ENCODE results near the gene RIPOR3. TPM values are rescaled to one million over a fixed set of nuclear protein-coding genes. Genes with fewer than 3 reads are reported as not detected.

The RIPOR3 gene
- total and polyA plus RNA-seq, 2 experiments from 2014 or later: 5.6 to 5.7 TPM

GRCh38 chr20:50607436-50607835, 83.9 kb downstream of the RIPOR3 start:
- 91% methylated on average over 9 of the region's 9 CpGs for WGBS (ENCODE audit: low lambda C conversion rate, missing lambda C conversion rate)
- no peak overlapping the region for H3K27ac ChIP-seq
- H3K4me3 ChIP-seq: no peak overlapping the region
- no peaks in the 10 kb centered on the region for H3K36me3 ChIP-seq (replicated peaks; ENCODE audit: insufficient read depth, low read depth)
- no peak for TF ChIP-seq EZH2phosphoT487 (IDR thresholded peaks at IDR 0.05; ENCODE audit: low read depth, severe bottlenecking, unreplicated experiment)
- TF ChIP-seq EZH2 (IDR thresholded peaks at IDR 0.05; ENCODE audit: borderline replicate concordance): no peak
- TF ChIP-seq CTCF (IDR thresholded peaks at IDR 0.05; ENCODE audit: poor library complexity): no peak
- no peaks in the 10 kb centered on the region for H3K9me3 ChIP-seq (ENCODE audit: low read depth)
- no peaks in the 10 kb centered on the region for H3K79me2 ChIP-seq
- no peak overlapping the region for H3K4me2 ChIP-seq
- DNase-seq (ENCODE audit: low spot score): no peak
- H2AFZ ChIP-seq: no peak overlapping the region
- H3K9me2 ChIP-seq (replicated peaks; ENCODE audit: insufficient read depth): no peaks in the 10 kb centered on the region
- H4K20me1 ChIP-seq (ENCODE audit: insufficient read depth, poor library complexity, severe bottlenecking): no peaks in the 10 kb centered on the region
- no peaks in the 10 kb centered on the region for H3K27me3 ChIP-seq
- H3K4me1 ChIP-seq (ENCODE audit: insufficient read depth): no peaks in the 10 kb centered on the region

- no peaks in the 10 kb centered on the region for H3K4me1 ChIP-seq (ENCODE audit: insufficient read depth)
- no peak for TF ChIP-seq EZH2 (IDR thresholded peaks at IDR 0.05; ENCODE audit: borderline replicate concordance)
- no peak for TF ChIP-seq CTCF (IDR thresholded peaks at IDR 0.05; ENCODE audit: poor library complexity)
- no peak for TF ChIP-seq EZH2phosphoT487 (IDR thresholded peaks at IDR 0.05; ENCODE audit: low read depth, severe bottlenecking, unreplicated experiment)
Observed at GRCh38 chr20:50605136-50605535, 86.2 kb downstream of the RIPOR3 start.

GRCh38 chr20:50604451-50604850, 86.9 kb downstream of the RIPOR3 start:
- H4K20me1 ChIP-seq (ENCODE audit: insufficient read depth, poor library complexity, severe bottlenecking): no peaks in the 10 kb centered on the region
- TF ChIP-seq EZH2 (IDR thresholded peaks at IDR 0.05; ENCODE audit: borderline replicate concordance) (no peak), EZH2phosphoT487 (IDR thresholded peaks at IDR 0.05; ENCODE audit: low read depth, severe bottlenecking, unreplicated experiment) (no peak), CTCF (IDR thresholded peaks at IDR 0.05; ENCODE audit: poor library complexity) (no peak)
- no peaks in the 10 kb centered on the region for H3K36me3 ChIP-seq (replicated peaks; ENCODE audit: insufficient read depth, low read depth)
- H3K9me3 ChIP-seq (ENCODE audit: low read depth): no peaks in the 10 kb centered on the region
- no peak overlapping the region for H3K4me3 ChIP-seq
- H3K4me1 ChIP-seq (ENCODE audit: insufficient read depth): no peaks in the 10 kb centered on the region
- 92% methylated on average over 12 of the region's 12 CpGs for WGBS (ENCODE audit: low lambda C conversion rate, missing lambda C conversion rate)
- no peak for DNase-seq (ENCODE audit: low spot score)
- H3K27me3 ChIP-seq: no peaks in the 10 kb centered on the region
- no peak overlapping the region for H3K4me2 ChIP-seq
- no peaks in the 10 kb centered on the region for H3K79me2 ChIP-seq
- H2AFZ ChIP-seq: no peak overlapping the region
- H3K27ac ChIP-seq: no peak overlapping the region
- no peaks in the 10 kb centered on the region for H3K9me2 ChIP-seq (replicated peaks; ENCODE audit: insufficient read depth)

More at GRCh38 chr20:50605136-50605535, 86.2 kb downstream of the RIPOR3 start:
- no peak for DNase-seq (ENCODE audit: low spot score)
- H3K4me3 ChIP-seq: no peak overlapping the region
- no peaks in the 10 kb centered on the region for H3K9me2 ChIP-seq (replicated peaks; ENCODE audit: insufficient read depth)
- 92% methylated on average over 5 of the region's 5 CpGs for WGBS (ENCODE audit: low lambda C conversion rate, missing lambda C conversion rate)
- H4K20me1 ChIP-seq (ENCODE audit: insufficient read depth, poor library complexity, severe bottlenecking): no peaks in the 10 kb centered on the region
- H3K9me3 ChIP-seq (ENCODE audit: low read depth): no peaks in the 10 kb centered on the region
- no peak overlapping the region for H3K27ac ChIP-seq
- no peaks in the 10 kb centered on the region for H3K27me3 ChIP-seq
- H3K36me3 ChIP-seq (replicated peaks; ENCODE audit: insufficient read depth, low read depth): no peaks in the 10 kb centered on the region
- no peak overlapping the region for H3K4me2 ChIP-seq
- no peak overlapping the region for H2AFZ ChIP-seq
- no peaks in the 10 kb centered on the region for H3K79me2 ChIP-seq

Measured in hepatocyte (in vitro differentiated cells).